ENCODE results near the gene XIRP2.

DNA sequence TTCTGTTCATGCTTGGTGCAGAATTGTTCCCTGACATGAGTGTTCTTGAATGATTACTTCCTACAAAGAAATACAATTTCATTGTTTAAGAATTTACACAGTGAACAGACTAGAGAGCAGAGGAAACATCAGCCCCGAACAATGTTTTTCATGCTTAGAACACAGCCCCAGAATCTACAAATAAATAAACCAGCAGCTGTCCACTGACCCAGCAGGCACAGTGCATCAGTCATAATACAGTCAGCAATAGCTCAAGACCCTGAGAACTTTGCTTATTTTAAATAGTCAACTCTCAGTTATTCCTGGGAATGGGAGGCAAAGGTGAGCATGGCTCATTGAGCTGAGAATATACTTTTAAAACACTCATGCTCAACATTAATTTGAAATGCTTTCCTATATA is 38.4 kb downstream of the XIRP2 start:
- TF ChIP-seq, protein P1, sequence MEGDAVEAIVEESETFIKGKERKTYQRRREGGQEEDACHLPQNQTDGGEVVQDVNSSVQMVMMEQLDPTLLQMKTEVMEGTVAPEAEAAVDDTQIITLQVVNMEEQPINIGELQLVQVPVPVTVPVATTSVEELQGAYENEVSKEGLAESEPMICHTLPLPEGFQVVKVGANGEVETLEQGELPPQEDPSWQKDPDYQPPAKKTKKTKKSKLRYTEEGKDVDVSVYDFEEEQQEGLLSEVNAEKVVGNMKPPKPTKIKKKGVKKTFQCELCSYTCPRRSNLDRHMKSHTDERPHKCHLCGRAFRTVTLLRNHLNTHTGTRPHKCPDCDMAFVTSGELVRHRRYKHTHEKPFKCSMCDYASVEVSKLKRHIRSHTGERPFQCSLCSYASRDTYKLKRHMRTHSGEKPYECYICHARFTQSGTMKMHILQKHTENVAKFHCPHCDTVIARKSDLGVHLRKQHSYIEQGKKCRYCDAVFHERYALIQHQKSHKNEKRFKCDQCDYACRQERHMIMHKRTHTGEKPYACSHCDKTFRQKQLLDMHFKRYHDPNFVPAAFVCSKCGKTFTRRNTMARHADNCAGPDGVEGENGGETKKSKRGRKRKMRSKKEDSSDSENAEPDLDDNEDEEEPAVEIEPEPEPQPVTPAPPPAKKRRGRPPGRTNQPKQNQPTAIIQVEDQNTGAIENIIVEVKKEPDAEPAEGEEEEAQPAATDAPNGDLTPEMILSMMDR (IDR thresholded peaks at IDR 0.05): no peak
- TF ChIP-seq ZFX (IDR thresholded peaks at IDR 0.05; ENCODE audit: borderline replicate concordance): no peak
